Prostate gland (tissue), 2 donors: Measurements from ENCODE around the gene DOCK11. TPM values are rescaled to one million over a fixed set of nuclear protein-coding genes. Genes with fewer than 3 reads are reported as not detected.

Experiments
- DNase-seq: peaks from one replicate; pipeline ENCODE4 v3.0.0-alpha.2; 2019; ENCODE audit warnings: low spot score
- H3K27ac ChIP-seq, 2 donors: fragments of 200-600 bp; sonication (generic); 2 replicates each; pipeline ENCODE4 v1.5.1; 2017 to 2019
- H3K27me3 ChIP-seq: fragments of 200-600 bp; sonication (generic); replicated peaks from 2 replicates; pipeline ENCODE4 v1.5.1; 2019; ENCODE audit not compliant: insufficient read depth
- H3K36me3 ChIP-seq, 2 donors: fragments of 200-600 bp; sonication (generic); 1 replicate in 1 of 2; 2 replicates in 1 of 2; pipeline versions ENCODE4 v1.5.1 to v1.8.1; 2017 to 2019
- H3K4me1 ChIP-seq: fragments of 200-600 bp; sonication (generic); replicated peaks from 2 replicates; pipeline ENCODE4 v1.5.1; 2019
- H3K4me3 ChIP-seq, 2 donors: fragments of 200-600 bp; sonication (generic); 2 replicates each; pipeline ENCODE4 v1.5.1; 2017 to 2019
- H3K9me3 ChIP-seq: fragments of 200-600 bp; sonication (generic); 2 replicates; pipeline ENCODE4 v1.5.1; 2017
- POLR2A ChIP-seq: fragments of 450-650 bp; IDR thresholded peaks from one replicate; pipeline ENCODE4 v1.6.1; 2016; ENCODE audit warnings: antibody characterized with exemption, mild to moderate bottlenecking
- POLR2AphosphoS5 ChIP-seq: sonication (generic); formaldehyde crosslinking; IDR thresholded peaks from one replicate; pipeline ENCODE4 v1.6.1; 2017; ENCODE audit warnings: antibody characterized with exemption
- WGBS: methylation state at CpG from one replicate; pipeline ENCODE4 v1.1.5; 2018; 5-methylcytosine and 5-hydroxymethylcytosine counted together
- intact Hi-C: fragments of 100-400 bp; cut with DNase I; formaldehyde crosslinking; loops from one replicate; pipeline ENCODE4 v1.14.2; 2022
- total RNA-seq, 2 donors: library from RNA; depleted of rRNA; stranded (reverse); fragments of >200 nt; gene quantifications; one replicate each; pipeline ENCODE4 v1.1.0, GENCODE V29; 2016
- TF ChIP-seq, protein P1 (sequence below), 4 experiments: fragments of 200-600 bp in 2 of 4; fragments of 450-650 bp in 2 of 4; sonication (generic) in 2 of 4; IDR thresholded peaks; 1 replicate in 3 of 4; 2 replicates in 1 of 4; pipeline ENCODE4 v1.5.1; 2016 to 2019; ENCODE audit warnings: antibody characterized with exemption in 4 of 4, mild to moderate bottlenecking in 2 of 4, moderate library complexity in 2 of 4

DOCK11 gene
- total RNA-seq, 2 donors from 2014 or later: 2.6 to 4.7 TPM

DNA sequence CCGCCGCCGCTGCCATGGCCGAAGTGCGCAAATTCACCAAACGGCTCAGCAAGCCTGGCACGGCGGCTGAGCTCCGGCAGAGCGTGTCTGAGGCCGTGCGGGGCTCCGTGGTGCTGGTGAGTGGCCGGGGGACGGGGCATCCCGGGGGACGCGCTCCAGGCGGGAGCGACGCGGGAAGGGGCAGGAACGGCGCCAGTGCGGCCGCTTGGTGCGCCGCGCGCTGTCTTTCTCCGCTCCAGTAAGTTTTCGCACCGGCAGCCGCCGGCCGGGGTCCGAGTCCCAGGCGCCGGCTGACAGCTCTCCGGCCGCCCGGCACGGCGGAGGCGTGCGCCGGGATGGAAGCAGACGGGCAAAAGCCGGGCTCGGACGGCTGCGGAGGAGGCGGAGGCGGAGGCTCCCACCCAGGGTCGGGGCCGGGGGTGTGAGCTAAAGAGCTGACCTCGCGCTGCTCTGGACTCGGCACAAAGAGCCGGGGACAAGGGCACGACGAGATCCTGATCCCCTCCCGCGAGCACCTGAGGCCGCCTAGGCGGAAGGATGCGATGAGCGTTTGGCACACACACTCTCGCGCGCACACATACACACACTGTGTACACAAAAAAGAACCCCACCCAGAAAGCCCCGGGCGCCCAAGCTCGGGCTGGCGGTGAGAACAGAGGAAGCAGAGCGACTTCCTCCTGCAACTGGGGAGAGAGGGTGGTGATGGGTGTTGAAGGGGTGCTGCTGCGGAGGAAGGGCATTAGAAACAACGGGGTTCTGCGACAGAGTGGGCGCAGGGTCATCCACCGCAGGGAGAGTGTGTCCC, 545 bp downstream of the DOCK11 start:
- H3K36me3 ChIP-seq: no peaks in the 10 kb centered on the region
- DNase-seq: peak; percentile 10
- intact Hi-C loops: loop anchor here (10.0 kb wide), 1 partner anchor 109 kb away; no protein-coding TSS in a partner anchor
- WGBS: 0% methylated on average over 17 of the region's 81 CpGs
- no peaks in the 10 kb centered on the region for H3K27me3 ChIP-seq
- no peaks in the 10 kb centered on the region for H3K9me3 ChIP-seq
- H3K4me1 ChIP-seq: no peaks in the 10 kb centered on the region
- TF ChIP-seq POLR2A: no peak
- peak overlapping the region; percentile 45 to 50 for H3K4me3 ChIP-seq
- H3K27ac ChIP-seq: peak overlapping the region; percentile 54 to 57

GRCh38 chrX:118496763-118497079, 1.1 kb downstream of the DOCK11 start:
- Histone ChIP-seq H3K27ac (no peak overlapping the region), H3K27me3 (no peaks in the 10 kb centered on the region), H3K36me3 (no peaks in the 10 kb centered on the region), H3K9me3 (no peaks in the 10 kb centered on the region), H3K4me3 (peak overlapping the region; percentile 45 to 50), H3K4me1 (no peaks in the 10 kb centered on the region)
- TF ChIP-seq POLR2AphosphoS5 (no peak), POLR2A (no peak)
- TF ChIP-seq, protein P1, sequence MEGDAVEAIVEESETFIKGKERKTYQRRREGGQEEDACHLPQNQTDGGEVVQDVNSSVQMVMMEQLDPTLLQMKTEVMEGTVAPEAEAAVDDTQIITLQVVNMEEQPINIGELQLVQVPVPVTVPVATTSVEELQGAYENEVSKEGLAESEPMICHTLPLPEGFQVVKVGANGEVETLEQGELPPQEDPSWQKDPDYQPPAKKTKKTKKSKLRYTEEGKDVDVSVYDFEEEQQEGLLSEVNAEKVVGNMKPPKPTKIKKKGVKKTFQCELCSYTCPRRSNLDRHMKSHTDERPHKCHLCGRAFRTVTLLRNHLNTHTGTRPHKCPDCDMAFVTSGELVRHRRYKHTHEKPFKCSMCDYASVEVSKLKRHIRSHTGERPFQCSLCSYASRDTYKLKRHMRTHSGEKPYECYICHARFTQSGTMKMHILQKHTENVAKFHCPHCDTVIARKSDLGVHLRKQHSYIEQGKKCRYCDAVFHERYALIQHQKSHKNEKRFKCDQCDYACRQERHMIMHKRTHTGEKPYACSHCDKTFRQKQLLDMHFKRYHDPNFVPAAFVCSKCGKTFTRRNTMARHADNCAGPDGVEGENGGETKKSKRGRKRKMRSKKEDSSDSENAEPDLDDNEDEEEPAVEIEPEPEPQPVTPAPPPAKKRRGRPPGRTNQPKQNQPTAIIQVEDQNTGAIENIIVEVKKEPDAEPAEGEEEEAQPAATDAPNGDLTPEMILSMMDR (IDR thresholded peaks at IDR 0.05): no peak
- no peak for DNase-seq
- 2% methylated on average over 11 of the region's 13 CpGs for WGBS
- intact Hi-C loops: loop anchor here (10.0 kb wide), 1 partner anchor 108 kb away; no protein-coding TSS in a partner anchor

DNA sequence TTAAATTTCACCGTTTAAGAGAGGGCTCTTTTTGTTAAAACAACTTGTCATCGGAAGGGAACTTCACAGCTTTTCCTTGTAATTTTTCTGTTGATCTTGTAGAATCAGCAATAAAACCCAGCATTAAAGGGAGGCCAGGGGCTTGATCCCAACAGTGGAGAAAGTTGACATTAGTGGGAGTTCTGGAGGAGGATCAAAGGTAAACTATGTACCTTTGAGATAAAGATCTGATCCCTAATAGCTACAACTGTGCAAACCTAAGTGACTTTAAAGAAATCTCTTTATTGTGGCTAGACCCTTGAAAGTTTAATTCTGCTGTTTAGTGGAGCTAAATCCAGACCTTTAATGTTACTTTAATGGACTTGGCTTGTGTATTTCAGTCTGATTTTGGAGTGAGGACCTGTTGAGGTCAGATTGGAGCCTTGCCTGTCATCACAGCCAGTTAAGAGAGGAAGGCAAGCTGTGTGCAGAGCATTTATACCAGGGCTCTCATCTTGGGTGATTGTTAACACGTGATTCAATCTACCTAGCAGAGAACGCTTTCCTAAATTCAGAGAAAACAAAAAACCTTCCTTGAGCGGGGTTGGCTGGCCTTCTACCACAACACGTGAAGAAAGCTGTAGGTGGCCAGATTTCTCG, 1.7 kb downstream of the DOCK11 start:
- no peak for DNase-seq
- intact Hi-C loops: loop anchor here (10.0 kb wide), 1 partner anchor 108 kb away; no protein-coding TSS in a partner anchor
- no peak overlapping the region for H3K27ac ChIP-seq
- H3K4me3 ChIP-seq: no peak overlapping the region
- H3K9me3 ChIP-seq: no peaks in the 10 kb centered on the region
- TF ChIP-seq POLR2AphosphoS5: no peak
- TF ChIP-seq, protein P1 (IDR thresholded peaks at IDR 0.05): no peak
- no peak for TF ChIP-seq POLR2A
- H3K27me3 ChIP-seq: no peaks in the 10 kb centered on the region
- H3K36me3 ChIP-seq: no peaks in the 10 kb centered on the region
- WGBS: 12% methylated on average over 7 of the region's 7 CpGs
- no peaks in the 10 kb centered on the region for H3K4me1 ChIP-seq

GRCh38 chrX:118498351-118498750, 2.7 kb downstream of the DOCK11 start:
- Histone ChIP-seq H3K27me3 (no peaks in the 10 kb centered on the region), H3K4me3 (no peak overlapping the region), H3K36me3 (no peaks in the 10 kb centered on the region), H3K9me3 (no peaks in the 10 kb centered on the region), H3K27ac (no peak overlapping the region), H3K4me1 (no peaks in the 10 kb centered on the region)
- no peak for DNase-seq
- TF ChIP-seq, protein P1 (IDR thresholded peaks at IDR 0.05): no peak
- TF ChIP-seq POLR2AphosphoS5: no peak
- no peak for TF ChIP-seq POLR2A
- 63% methylated on average over 3 of the region's 3 CpGs for WGBS
- intact Hi-C loops: loop anchor here (10.0 kb wide), 1 partner anchor 106 kb away; no protein-coding TSS in a partner anchor

DNA sequence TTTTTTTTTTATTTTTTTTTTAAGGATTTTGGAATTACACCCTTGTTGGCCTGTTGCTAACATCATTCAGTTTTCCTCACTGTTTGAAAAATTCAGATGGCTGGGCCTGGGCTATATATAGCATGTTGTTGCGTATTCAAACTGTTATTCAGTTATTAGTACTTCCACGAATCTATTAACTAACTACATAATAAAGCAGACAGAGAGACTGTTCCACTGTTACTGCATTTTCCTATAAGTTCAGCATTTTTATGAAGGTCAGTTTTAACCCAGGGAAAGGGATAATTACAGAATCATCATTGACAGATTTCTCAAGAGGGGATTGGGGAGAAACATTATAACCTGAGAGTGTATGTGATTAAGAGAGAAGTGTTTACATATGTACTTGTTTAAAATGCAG, 3.1 kb downstream of the DOCK11 start:
- TF ChIP-seq POLR2A: no peak
- no peak for TF ChIP-seq POLR2AphosphoS5
- TF ChIP-seq, protein P1 (IDR thresholded peaks at IDR 0.05): no peak
- WGBS: 70% methylated on average over 2 of the region's 2 CpGs
- intact Hi-C loops: loop anchor here (10.0 kb wide), 1 partner anchor 106 kb away; no protein-coding TSS in a partner anchor

More for the DNA sequence above, 3.1 kb downstream of the DOCK11 start:
- Histone ChIP-seq H3K4me3 (no peak overlapping the region), H3K36me3 (no peaks in the 10 kb centered on the region), H3K27me3 (no peaks in the 10 kb centered on the region), H3K4me1 (no peaks in the 10 kb centered on the region), H3K27ac (no peak overlapping the region), H3K9me3 (no peaks in the 10 kb centered on the region)
- DNase-seq: no peak
